Fibroblast of lung (primary cell): ENCODE measurements around the gene SPPL3. TPM values are rescaled to one million over a fixed set of nuclear protein-coding genes. Genes with fewer than 3 reads are reported as not detected.

Experiments
- DNase-seq, 2 donors: peaks; one replicate each; pipeline versions ENCODE4 v3.0.0 to v3.0.0-alpha.2; 2010; ENCODE audit warnings: low read depth in 2 of 2
- H2AFZ ChIP-seq: 2 replicates; pipeline ENCODE4 v1.5.1; 2012; ENCODE audit warnings: low read length, control low read depth, inconsistent platforms
- H3K27ac ChIP-seq: 2 replicates; pipeline ENCODE4 v1.5.1; 2011; ENCODE audit warnings: low read length, control low read depth; ENCODE audit not compliant: insufficient read depth
- H3K27me3 ChIP-seq: 2 replicates; pipeline ENCODE4 v1.5.1; 2011; ENCODE audit warnings: mild to moderate bottlenecking, low read length; ENCODE audit not compliant: control insufficient read depth, insufficient read depth
- H3K36me3 ChIP-seq: 2 replicates; pipeline ENCODE4 v1.5.1; 2011; ENCODE audit warnings: low read length; ENCODE audit not compliant: control insufficient read depth, insufficient read depth
- H3K4me1 ChIP-seq: 2 replicates; pipeline ENCODE4 v1.5.1; 2011; ENCODE audit warnings: low read length; ENCODE audit not compliant: control insufficient read depth, insufficient read depth; ENCODE audit errors: extremely low read depth
- H3K4me2 ChIP-seq: 2 replicates; pipeline ENCODE4 v1.5.1; 2011; ENCODE audit warnings: low read length, control low read depth; ENCODE audit not compliant: insufficient read depth; ENCODE audit errors: extremely low read depth
- H3K4me3 ChIP-seq, 4 experiments: fragments of 200-600 bp in 1 of 4; sonication (generic) in 1 of 4; replicated peaks in 1 of 4; 2 replicates each; pipeline ENCODE4 v1.5.1; 2011 to 2016; ENCODE audit warnings: low read length in 4 of 4, low read depth in 3 of 4, mild to moderate bottlenecking in 3 of 4, control low read depth in 2 of 4, inconsistent platforms in 1 of 4, mixed read lengths in 1 of 4; ENCODE audit not compliant: insufficient read depth in 1 of 4; ENCODE audit errors: control extremely low read depth in 1 of 4
- H3K79me2 ChIP-seq: 2 replicates; pipeline ENCODE4 v1.5.1; 2012; ENCODE audit warnings: mild to moderate bottlenecking, low read length, inconsistent platforms; ENCODE audit not compliant: control insufficient read depth, insufficient read depth
- H3K9ac ChIP-seq: 2 replicates; pipeline ENCODE4 v1.5.1; 2011; ENCODE audit warnings: mild to moderate bottlenecking, low read length, control low read depth; ENCODE audit not compliant: insufficient read depth
- H3K9me3 ChIP-seq: 2 replicates; pipeline ENCODE4 v1.5.1; 2012; ENCODE audit warnings: low read depth, low read length; ENCODE audit not compliant: control insufficient read depth, insufficient read depth
- H4K20me1 ChIP-seq: 2 replicates; pipeline ENCODE4 v1.5.1; 2011; ENCODE audit warnings: low read length; ENCODE audit not compliant: control insufficient read depth, insufficient read depth; ENCODE audit errors: extremely low read depth
- CTCF ChIP-seq, 2 donors: IDR thresholded peaks in 1 of 2; conservative IDR thresholded peaks in 1 of 2; 1 replicate in 1 of 2; 2 replicates in 1 of 2; pipeline ENCODE4 v1.5.1; 2011 to 2012; ENCODE audit warnings: low read length in 2 of 2, control low read depth in 1 of 2, inconsistent platforms in 1 of 2, low read depth in 1 of 2, mild to moderate bottlenecking in 1 of 2
- EZH2 ChIP-seq: IDR thresholded peaks from 2 replicates; pipeline ENCODE4 v1.5.1; 2012; ENCODE audit warnings: low read length, control low read depth, mild to moderate bottlenecking; ENCODE audit errors: missing control alignments
- polyA plus RNA-seq, 2 donors: library from polyadenylated mRNA; depleted of rRNA in 1 of 2; stranded (reverse) in 1 of 2; unstranded in 1 of 2; fragments of >200 nt; gene quantifications; 2 replicates each; pipeline ENCODE4 v1.2.1, GENCODE V29; 2011 to 2012; ENCODE audit warnings: missing spikeins in 1 of 2
- total RNA-seq: library from RNA; depleted of rRNA; stranded (reverse); fragments of >200 nt; gene quantifications from 2 replicates; pipeline ENCODE4 v1.2.1, GENCODE V29; 2014

Gene SPPL3
- total and polyA plus RNA-seq, 2 donors (not counting 1 experiment from before 2014, with no cell fraction given) = 7.1 to 41.4 TPM

- Histone ChIP-seq H3K4me3 (no peak overlapping the region), H3K4me1 (peaks cover 2% of the 10 kb centered on the region), H3K4me2 (no peak overlapping the region), H3K36me3 (no peaks in the 10 kb centered on the region), H2AFZ (no peak overlapping the region), H4K20me1 (no peaks in the 10 kb centered on the region), H3K27me3 (no peaks in the 10 kb centered on the region), H3K79me2 (no peaks in the 10 kb centered on the region), H3K27ac (no peak overlapping the region), H3K9me3 (no peaks in the 10 kb centered on the region), H3K9ac (no peak overlapping the region)
- no peak for TF ChIP-seq CTCF (conservative IDR thresholded peaks at IDR 0.05 in 1 of 2, IDR thresholded peaks at IDR 0.05 in 1 of 2; ENCODE audit: low read depth in 1 of 2, low read length in 2 of 2)
- no peak for TF ChIP-seq EZH2
- peak; percentile 46 to 73 for DNase-seq
Measured at GRCh38 chr12:120783197-120783596, 121.0 kb downstream of the SPPL3 start.

GRCh38 chr12:120775862-120776552, 128.2 kb downstream of the SPPL3 start:
- Histone ChIP-seq H3K27ac (no peak overlapping the region), H3K27me3 (no peaks in the 10 kb centered on the region), H3K79me2 (no peaks in the 10 kb centered on the region), H3K9ac (no peak overlapping the region), H2AFZ (no peak overlapping the region), H3K36me3 (no peaks in the 10 kb centered on the region), H3K9me3 (no peaks in the 10 kb centered on the region), H4K20me1 (no peaks in the 10 kb centered on the region), H3K4me1 (no peaks in the 10 kb centered on the region), H3K4me2 (no peak overlapping the region), H3K4me3 (no peak overlapping the region)
- TF ChIP-seq CTCF (conservative IDR thresholded peaks at IDR 0.05 in 1 of 2, IDR thresholded peaks at IDR 0.05 in 1 of 2; ENCODE audit: low read depth in 1 of 2, low read length in 2 of 2) (peak in 1 of 2 donors; percentile 4), EZH2 (no peak)
- no peak for DNase-seq

- H4K20me1 ChIP-seq = no peaks in the 10 kb centered on the region
- H3K9ac ChIP-seq = no peak overlapping the region
- no peak for DNase-seq
- no peaks in the 10 kb centered on the region for H3K9me3 ChIP-seq
- no peak overlapping the region for H3K4me3 ChIP-seq
- no peak overlapping the region for H2AFZ ChIP-seq
- no peaks in the 10 kb centered on the region for H3K79me2 ChIP-seq
- H3K4me2 ChIP-seq = no peak overlapping the region
- no peaks in the 10 kb centered on the region for H3K4me1 ChIP-seq
- no peak overlapping the region for H3K27ac ChIP-seq
- H3K36me3 ChIP-seq = no peaks in the 10 kb centered on the region
- no peak for TF ChIP-seq CTCF (conservative IDR thresholded peaks at IDR 0.05 in 1 of 2, IDR thresholded peaks at IDR 0.05 in 1 of 2; ENCODE audit: low read depth in 1 of 2, low read length in 2 of 2)
- no peak for TF ChIP-seq EZH2
- no peaks in the 10 kb centered on the region for H3K27me3 ChIP-seq
Measured at GRCh38 chr12:120774169-120774916, 129.8 kb downstream of the SPPL3 start.
